NCI-H146 (cell line): ENCODE data around the gene CDK14.
"Not testable (repeated sequence)": the region's sequence is repeated elsewhere in the genome, so short reads cannot be mapped to it uniquely, and the experiment has no call there.

Source experiments
- DNase-seq: peaks from one replicate; lab custom pipeline; 2025; lab: John Stamatoyannopoulos, UW

CDK14 gene

DNA sequence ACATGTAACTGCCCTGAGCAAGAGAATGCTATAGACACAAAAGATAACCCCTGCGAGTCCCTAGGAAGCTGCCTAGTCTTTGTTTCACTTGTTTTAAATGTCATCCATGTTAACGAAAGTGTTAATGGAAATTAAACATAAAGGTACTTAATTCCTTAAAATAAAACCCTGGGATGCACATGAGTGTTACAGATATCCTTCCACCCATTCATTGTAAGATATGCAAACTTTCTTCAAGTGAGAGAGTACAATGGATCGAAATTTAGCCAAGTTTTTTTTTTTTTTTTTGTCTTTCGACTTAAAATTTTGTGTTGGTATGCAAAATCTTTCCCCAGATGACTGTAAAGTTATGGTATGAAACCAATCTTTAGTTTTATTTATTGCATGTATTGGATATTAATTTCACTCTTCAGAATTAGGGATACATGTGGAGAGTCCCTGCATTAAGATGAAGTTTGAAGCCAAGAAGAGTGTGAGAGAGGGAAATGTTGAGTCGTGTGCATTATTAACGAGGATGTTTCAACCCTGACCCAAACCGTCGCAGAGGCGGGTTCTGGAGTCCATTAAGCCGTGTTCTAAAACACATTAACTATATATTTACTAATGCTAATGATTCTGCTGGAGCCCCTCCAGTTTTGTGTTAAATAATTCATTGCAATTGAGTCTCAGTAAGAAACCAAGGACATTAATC lies 1.6 kb downstream of the CDK14 start:
- DNase-seq: no peak

DNA sequence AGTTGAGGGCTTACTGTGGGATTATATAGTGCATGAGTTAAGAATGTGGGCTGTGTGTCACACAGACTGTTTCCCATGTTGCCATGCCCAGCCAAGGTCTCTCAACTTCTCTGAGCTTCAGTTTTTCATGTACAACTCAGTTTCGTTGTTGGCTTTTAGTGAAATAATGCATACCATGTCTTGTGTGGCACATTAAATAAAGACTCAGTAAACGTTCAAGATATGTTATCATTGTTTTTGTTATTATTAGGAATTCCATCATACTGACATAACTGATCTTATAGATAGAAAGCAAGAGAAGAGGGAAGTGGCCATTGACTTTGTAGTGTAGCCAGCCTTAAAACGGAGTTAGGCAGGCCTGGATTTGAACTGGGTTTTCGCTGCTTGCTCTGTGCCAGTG lies 2.9 kb downstream of the CDK14 start:
- DNase-seq: no peak

DNA sequence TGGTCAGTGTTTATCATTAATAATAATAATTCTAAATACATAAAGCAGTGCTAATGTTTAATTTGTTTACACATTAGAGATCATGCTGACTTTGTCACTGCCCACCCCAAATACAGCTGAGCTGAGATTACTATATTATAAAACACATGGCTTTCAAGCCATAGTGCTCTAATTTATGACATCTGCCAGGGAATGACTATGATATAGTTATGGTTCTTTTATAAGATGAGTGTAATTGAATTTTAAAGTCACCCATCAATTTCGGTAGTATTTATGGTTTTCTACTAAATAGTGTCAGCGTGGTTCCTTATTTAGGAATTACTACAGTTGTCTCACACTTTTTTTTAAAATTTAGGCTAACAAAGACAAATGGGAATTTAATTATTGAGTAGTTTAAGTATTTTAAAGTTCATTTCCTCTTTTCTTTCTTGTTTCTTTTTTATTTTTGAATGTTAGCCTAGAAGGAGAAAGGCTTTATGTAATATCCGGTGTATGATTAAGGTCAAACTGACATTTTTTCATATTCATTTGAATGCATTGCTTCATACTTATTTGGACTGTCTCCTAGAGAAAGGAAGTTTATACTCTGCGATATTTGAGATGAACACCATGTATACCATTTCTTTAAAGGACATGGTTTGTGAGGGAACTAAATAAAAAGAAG lies 3.9 kb downstream of the CDK14 start:
- DNase-seq: no peak

DNA sequence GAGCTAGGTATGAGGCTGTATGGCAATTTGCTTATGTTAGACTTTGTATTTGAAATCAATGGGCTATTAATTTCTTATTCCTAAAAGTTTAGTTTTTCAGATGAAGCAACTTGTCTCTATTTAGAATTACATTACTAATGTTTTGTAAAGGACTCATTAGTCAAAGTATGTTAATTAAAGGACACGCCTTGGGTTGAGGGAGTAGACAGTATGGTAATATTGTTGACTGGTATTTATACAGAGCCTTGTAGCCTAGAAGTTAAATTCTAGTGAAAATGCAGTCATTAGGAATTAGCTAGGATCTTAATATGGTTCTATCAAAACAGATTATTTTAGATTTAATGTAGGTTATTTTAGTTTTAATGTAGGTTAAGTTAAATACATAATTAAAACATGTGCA lies 6.2 kb downstream of the CDK14 start:
- DNase-seq: no peak

DNA sequence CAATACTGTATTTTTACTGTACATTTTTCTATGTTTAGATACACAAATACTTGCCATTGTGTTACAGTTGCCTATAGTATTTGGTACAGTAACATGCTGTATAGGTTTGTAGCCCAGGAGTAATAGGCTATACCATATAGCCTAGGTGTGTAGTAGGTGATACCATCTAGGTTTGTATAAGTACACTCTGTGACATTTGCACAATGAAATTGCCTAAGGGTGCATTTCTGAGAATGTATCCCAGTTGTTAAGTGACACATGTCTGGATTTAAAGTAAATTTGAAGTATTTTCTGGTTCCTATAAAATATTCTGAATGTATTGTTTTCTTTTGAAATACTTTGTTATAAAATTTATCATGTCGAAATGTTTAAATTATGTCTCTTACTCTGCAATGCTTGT lies 7.2 kb downstream of the CDK14 start:
- DNase-seq: no peak

DNA sequence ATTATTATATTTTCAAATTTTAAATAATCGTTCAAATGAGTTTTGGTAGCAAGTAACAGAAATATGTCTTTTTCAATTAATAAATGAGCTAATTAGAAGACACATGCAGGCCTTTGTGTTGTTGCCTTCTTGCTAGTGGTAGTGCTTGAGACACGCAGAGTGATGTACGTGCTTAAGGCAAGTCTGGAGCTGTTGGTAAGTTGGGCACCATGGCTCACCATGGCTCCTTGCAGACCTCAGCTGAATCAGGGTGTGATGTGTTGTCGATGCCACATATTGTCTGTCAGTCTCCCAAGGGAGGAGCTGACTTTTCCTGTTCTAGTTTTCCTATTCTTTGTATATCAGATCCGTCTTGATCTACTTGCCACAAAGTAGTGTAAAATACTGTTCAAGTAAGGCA lies 8.3 kb downstream of the CDK14 start:
- DNase-seq: no peak

DNA sequence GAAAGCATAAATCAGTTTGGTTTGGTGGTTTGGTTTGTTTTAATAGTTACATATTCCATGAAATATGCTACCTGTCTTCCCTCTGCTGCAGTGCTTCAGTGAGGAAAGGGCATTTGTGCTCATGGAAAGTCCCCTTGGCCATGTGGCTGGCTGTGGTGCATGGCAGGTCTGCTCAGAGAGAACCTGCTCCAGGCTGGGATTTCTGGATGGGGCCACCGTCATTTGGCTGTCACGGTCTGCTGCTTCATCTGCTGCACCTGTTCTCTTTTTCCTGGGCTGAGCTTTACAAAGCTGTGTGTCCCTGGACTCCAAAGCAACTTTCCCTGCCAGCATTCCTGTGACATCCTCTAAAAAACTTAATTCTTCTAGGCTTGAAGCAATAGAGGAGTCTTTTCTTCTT lies 8.9 kb downstream of the CDK14 start:
- peak; percentile 79 for DNase-seq

DNA sequence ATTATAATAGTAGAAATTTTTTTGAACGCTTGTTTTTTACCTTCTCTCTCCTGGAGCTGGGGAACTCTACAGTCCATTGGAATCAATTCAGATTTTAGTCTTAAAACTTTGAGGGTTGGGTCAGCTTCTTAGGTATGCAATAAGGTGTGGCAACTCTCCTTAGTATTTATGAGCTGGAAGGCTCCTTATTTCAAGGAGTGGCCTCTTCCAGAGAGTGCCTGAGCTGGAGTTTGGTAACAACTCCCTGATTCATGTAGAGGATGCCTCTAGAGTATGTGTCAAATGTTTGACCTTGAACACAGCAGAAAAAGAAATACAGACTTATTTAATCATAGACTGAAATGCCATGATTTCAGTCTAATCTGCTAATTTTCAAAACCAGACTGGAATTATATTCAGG lies 11.1 kb downstream of the CDK14 start:
- DNase-seq: no peak

DNA sequence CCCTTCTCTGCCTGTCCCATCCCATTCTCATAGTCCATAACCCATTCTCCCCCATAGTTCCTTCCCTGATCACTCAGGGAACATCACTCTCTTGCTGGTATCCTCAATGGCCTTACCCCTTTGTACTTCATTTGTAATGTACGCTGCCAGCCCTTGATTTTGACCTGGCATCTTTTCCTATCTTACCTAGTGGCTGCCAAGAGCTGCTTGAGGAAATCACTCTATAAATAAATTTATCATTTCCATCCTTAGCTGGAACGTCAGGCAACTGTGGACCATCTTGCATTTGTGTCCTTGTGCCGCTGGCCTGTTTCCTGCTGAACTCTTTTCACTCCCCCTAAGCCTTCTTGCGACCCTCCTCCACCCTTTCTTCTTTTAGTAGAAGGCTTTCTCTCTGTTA lies 14.0 kb downstream of the CDK14 start:
- no peak for DNase-seq

DNA sequence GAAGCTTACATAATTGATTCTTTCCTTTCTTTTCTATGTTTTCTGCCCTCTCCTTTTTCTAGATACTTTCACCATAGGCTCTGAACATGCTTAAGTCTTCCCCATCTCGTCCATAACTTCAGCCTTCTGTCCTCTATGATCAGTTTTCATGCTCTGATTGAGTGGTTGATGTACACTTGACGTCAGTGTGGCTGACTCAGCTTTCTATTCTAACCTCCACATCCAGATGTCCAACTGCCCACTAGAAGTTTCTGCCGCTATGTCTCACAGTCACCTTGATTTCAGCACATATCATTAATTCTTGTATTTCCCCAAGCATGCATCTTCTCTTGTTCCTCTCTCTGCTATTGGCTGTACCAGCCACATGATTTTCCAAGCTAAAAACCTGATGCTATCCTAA lies 15.0 kb downstream of the CDK14 start:
- DNase-seq: no peak

DNA sequence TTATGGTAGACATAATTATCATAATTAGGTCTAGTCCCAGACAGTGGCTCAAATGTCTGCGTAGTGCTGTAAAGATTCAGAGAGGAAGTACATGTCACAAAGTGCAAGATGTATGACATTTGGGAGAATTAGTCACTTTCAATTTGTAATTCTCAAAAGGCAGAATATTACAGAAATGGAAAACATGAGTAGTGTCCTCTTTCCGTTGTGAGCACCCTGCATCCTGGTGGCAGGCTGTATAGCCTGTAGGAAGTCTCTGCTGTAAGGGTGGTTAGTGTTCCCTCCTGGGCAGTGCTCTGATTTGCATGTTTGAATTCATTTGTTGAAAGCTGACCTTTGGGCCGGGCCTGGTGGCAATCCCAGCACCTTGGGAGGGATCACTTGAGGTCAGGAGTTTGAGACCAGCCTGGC lies 17.0 kb downstream of the CDK14 start:
- DNase-seq: peak; percentile 3

DNA sequence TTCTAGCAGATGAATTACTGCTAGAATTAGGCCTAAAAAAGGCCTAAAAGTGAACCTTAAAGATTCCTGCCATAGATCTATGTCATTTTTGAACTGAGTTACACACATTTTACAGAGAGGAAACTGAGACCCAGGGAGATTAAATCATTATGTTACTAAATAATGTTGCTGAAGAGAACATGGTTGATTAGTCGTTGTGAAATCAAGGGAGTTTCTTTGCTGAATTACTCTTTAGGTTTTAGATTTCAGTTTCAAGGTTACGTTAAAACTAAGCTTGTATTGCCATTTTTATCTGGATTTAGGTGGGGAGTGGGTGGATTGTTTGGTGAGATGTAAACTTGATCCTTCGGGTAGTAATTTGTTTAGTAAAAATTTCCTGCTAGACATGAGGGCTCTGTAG lies 21.3 kb downstream of the CDK14 start:
- no peak for DNase-seq

DNA sequence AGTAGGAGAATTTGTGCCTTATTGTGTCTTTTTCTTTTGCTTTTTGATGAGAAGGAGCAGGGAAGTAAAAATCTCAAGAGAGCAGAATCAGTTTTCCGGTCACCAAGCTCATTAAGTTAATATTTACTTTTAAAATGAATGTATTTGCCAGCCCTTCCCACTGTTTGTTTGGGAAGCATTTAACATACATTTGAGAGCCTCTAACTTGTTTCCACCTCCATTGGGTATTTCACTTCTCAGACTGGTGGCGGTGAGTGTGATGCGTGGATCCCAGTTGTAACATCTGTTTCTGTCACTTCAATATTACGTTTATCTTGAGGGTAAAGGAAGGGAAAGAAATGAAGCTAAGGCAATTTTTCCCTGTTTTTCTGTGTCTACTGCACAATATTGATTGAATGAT lies 22.8 kb downstream of the CDK14 start:
- DNase-seq: peak; percentile 56

DNA sequence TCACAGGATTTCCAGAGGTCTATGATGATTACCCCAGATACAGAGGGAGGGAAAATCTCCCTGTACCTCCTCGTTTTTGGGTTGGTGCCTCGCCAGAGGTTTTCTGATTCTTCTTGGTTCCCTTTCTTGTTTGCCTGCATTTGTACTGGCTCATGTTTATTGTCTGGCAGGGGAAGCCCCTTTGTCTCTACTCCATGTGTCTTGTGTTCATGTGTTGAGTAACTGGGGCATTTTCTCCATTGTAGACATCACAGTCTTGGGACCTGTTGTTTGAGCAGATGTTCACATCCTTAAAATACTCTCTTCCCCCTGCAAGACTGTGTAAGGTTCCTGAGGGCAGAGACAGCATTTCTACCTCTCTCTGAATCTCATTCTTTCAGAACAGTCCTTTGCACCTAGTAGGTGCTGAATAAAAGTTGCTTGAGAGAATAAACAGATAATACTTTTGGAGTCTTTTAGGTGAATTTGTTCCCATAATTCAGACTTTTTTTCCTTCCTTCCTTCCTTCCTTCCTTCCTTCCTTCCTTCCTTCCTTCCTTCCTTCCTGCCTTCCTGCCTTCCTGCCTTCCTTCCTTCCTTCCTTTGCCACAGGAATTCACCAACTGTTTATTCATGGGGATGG lies 25.1 kb downstream of the CDK14 start:
- no peak for DNase-seq

DNA sequence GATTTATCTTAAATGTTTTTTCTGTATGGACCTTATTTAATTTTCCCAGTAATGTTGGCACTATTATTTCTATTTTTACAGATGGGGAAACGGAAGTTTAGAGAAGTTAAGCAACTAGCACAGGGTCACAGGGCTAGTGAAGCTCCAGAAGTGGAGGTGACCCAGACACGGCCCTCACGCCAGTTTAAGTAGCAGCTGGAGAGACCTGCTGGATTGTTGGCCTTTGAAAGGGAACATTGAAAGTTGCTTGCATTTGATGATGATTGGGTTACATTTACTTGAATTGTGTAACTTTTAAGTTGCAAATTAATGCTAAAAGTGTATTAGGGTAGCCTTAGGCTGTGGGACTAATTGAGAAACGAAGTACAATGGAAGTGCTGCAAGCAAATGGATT lies 25.6 kb downstream of the CDK14 start:
- DNase-seq: no peak

DNA sequence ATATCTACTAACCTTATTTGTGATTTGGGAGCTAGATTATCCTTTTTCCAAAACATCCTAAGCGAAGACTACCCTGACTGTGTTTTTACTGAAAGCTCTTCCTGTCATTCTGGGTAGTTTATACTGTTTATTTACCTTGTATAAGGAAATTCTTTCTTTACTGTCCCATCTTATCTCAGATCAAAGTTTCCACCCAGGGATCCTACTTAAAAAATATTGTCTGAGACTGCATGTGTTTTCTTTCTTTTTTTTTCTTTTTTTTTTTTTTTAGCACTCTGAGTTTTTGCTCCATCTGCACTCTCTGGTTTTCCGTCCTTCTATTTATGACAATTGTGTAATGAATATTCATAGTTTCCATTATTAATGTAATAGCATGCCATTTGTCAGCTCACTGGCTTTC lies 26.5 kb downstream of the CDK14 start:
- DNase-seq: no peak

DNA sequence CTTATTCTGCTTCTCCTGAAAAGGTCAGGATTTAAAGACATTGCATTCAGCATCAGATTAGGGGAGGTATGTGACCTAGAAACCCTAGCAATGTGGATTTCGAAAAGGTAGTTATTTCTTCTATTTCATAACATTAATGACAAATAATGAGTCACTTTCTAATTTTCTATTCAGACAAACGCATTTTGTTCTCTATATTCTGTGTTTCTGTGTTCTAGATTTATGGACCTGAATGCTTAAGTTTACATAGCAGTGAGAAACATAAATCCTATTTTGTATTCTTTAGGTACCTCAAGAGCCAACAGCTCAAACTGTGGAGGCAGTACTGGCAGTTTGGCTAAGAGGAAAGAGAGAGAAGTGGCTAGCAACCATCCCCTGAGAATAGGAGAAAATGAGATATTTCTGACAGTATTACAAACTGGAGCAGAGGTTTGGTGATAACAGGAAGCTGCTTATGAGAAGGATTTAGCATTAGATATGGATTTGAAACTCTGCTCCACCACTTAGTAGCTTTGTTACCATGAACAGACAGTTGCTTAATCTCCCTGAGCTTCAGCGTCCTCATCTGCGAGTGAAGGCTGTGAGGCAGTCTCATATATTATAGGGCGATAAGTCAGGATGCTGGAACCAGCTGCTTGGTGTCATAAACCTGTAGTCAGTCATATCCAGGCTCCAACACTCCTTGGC lies 28.2 kb downstream of the CDK14 start:
- no peak for DNase-seq

DNA sequence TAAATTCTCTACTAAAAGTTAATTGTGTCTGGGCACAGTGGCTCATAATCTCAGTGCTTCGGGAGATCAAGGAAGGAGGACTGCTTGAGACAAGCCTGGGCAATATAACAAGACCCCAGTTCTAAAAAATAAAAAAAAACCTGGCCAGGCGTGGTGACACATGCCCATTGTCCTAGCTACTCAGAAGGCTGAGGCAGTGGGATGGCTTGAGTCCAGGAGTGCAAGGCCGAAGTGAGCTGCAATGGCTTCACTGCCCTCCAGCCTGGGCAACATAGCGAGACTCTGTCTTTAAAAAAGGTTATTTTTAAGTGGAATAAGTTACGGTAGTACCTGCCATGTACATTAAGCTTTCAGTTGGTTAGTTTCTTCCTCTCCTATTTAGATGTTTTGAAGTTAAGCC lies 28.9 kb downstream of the CDK14 start:
- DNase-seq: no peak

DNA sequence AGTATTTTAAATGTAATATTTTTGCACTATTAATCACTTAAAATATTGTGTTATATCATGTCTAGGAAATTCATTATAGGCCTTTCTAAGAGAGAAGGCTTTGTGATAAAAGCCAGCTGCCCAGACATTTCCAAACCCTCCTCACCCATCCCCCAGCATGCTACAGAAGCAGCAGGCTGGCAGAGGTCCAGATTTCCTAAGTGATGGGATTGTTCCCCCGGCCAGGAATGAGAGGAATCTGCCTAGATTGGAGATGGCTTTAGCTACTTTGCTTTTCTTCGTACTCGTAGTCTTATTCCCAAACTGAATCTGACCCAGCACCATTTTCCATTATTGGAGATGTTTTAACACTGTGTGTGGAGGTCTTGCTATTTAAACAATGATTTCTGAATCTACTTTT lies 29.4 kb downstream of the CDK14 start:
- peak; percentile 39 for DNase-seq

DNA sequence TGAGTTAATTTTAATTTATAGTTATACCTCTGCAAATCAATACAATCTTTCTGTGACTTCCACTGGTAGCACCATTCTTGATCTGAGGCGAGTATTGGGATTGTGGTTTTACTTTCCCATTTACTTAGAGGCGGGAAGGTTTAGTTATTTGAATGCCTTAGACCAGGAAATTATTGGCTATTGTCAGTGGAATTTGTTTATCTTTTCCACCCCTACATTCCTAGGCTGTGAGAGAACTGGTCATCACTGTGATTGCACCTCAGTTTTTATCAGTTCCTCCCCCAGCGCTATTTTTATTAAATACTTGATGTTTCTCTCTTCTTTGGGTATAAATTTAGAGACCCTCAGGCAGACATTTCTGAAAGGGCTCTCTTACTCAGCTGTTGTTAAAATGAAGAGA lies 29.9 kb downstream of the CDK14 start:
- no peak for DNase-seq

DNA sequence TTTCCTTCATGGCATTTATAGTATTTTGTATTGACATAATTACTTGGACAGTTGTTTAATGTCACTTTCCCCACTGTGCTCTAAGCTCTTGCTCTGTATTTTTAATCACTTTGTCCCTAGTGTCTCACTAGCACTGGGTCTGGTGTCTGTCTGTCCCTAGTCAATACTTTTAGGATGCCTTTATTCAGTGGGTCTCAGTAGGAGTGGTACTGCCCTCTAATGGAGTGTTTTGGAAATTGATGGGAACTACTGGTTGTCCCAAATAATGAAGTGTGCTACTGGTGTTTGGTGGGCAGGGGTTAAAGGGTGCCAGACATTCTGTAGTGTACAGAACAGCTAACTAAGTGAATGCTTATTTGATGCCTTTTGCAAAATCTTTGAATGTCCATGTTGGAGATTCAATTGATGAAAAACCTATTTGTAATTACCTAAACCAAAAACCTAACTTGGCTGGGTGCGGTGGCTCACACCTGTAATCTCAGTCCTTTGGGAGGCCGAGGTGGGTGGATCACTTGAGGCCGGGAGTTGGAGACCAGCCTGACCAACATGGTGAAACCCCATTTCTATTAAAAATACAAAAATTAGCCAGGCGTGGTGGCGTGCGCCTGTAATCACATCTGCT lies 33.3 kb downstream of the CDK14 start:
- DNase-seq: peak; percentile 53

DNA sequence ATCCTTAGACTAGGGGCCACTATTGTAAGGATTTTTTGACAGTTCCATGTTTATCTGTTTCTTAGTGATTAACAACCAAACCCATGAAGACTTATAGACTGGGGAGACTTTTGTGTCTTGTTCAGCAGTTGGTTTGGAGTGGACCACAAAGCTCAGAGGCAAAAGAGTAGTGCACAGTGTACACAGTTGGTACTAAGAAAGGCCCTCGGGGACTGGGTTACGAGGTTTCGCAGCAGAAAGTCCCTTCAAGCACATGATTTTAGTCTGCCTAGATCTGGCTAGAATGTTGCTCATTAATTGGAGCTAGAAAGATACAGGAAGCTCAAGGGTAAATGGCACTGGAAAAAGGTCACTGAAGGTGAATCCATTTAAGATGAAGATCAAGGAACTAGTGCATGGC lies 35.4 kb downstream of the CDK14 start:
- DNase-seq: no peak

DNA sequence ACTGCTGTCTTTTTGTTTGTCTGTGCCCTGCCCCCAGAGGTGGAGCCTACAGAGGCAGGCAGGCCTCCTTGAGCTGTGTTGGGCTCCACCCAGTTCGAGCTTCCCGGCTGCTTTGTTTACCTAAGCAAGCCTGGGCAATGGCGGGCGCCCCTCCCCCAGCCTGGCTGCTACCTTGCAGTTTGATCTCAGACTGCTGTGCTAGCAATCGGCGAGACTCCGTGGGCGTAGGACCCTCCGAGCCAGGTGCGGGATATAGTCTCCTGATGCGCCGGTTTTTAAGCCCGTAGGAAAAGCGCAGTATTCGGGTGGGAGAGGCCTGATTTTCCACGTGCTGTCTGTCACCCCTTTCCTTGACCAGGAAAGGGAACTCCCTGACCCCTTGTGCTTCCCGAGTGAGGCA lies 43.6 kb downstream of the CDK14 start:
- not testable (repeated sequence) for DNase-seq
